GM08714 (cell line): ENCODE results near the gene PARP3.
A peak's percentile ranks its signal among the peaks of the same experiment; 100 is the strongest.
"Not testable (repeated sequence)": the region's sequence is repeated elsewhere in the genome, so short reads cannot be mapped to it uniquely, and the experiment has no call there.

Source experiments
- H3K4me3 ChIP-seq: fragments of 200-500 bp; sonication (Bioruptor generic); 2 replicates; pipeline ENCODE4 v1.5.1; 2014; ENCODE audit warnings: mild to moderate bottlenecking, low read length, inconsistent platforms
- ZNF274 ChIP-seq: IDR thresholded peaks from 2 replicates; pipeline ENCODE4 v1.6.1; 2012; ENCODE audit warnings: mild to moderate bottlenecking, low read depth, low read length

The PARP3 gene

GRCh38 chr3:51941798-51942602 lies at the start of gene PARP3, which contains the start of gene RRP9:
PARP3 (plus strand) TSS chr3:51942363; CDS start chr3:51943356, 993 bp downstream.
RRP9 (minus strand) TSS chr3:51941904; CDS start chr3:51941867, 37 bp downstream.
- peak within 1 kb of the TSS; percentile 73 for H3K4me3 ChIP-seq
- TF ChIP-seq ZNF274, result no peak

- no peak overlapping the region for H3K4me3 ChIP-seq
- no peak for TF ChIP-seq ZNF274
Measured at GRCh38 chr3:51894391-51894790, 47.8 kb upstream of the PARP3 start.

- TF ChIP-seq ZNF274, result no peak
- H3K4me3 ChIP-seq, result no peak overlapping the region
Measured at GRCh38 chr3:51894939-51895338, 47.2 kb upstream of the PARP3 start.

GRCh38 chr3:51896607-51897305 lies 45.4 kb upstream of the PARP3 start:
- H3K4me3 ChIP-seq, result no peak overlapping the region
- no peak for TF ChIP-seq ZNF274

GRCh38 chr3:51897391-51897790 lies 44.8 kb upstream of the PARP3 start:
- no peak overlapping the region for H3K4me3 ChIP-seq
- TF ChIP-seq ZNF274, result no peak

DNA sequence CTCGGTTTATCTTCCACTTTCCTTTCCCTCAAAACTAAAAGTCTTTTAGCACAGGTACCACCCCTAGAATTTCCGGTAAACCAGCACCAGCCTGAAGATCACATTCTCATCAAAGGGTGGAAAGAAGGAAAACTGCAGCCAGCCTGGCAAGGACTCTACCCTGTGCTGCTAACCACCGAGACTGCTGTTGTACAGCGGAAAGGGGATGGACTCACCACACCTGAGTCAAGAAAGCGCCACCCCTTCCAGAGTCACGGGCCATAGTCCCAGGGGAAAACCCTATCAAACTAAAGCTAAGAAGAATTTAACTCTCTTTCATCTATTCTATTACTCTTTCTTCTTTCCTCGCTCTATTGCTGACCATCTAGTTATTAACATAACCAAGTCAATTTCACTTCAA lies 42.1 kb upstream of the PARP3 start:
- not testable (repeated sequence) for H3K4me3 ChIP-seq

GRCh38 chr3:51902361-51902760 lies 39.8 kb upstream of the PARP3 start:
- H3K4me3 ChIP-seq, result not testable (repeated sequence)

DNA sequence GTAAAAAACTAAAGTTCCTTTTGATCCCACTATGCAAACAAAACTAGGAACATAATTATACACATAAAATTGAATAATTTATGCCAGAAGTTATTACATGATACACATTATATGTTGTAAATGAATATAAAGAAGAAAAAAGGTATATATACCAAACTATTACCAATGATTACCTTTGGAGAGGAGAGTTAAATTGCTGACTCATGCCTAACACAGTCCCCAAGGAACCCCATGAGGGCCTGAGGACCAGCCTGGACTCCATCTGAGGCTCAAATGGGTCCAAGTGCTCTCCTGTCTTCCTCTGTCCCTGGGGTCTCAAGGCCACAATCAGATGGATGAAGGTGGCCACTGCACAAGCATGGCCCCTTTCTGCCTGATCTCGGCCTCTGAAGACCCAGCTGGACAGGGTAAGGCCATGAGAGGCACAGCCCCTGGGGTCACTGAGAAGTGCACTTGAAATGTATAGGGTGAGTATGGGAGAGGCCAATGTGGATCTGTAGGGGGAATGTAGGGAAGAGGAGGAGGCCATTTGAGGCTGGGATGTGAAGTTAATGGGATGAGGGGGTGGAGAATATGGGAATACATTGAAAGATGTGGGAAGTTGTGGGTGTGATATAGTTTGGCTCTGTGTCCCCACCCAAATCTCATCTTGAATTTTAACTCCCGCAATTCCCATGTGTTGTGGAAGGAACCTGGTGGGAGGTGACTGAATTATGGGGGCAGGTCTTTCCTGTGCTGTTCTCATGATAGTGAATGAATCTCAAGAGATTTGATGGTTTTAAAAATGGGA lies 37.9 kb upstream of the PARP3 start:
- no peak for TF ChIP-seq ZNF274
- H3K4me3 ChIP-seq, result no peak overlapping the region

DNA sequence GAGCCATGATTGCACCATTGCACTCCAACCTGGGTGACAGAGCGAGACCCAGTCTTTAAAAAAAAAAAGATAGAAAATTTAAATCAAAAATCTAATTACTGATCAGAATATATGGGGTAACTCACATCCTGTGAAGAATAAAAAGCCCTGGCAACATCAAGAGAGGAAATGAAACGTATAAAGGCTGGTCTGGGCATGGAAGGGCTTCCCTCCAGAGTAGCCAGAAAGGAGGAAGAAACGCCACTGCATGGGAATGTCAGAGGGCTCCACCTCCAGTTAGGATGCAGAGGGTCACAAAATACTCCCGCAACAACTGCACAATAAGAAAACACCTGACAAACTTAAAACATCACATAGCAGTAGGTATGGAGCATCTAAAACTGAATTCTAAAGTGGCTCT lies 34.1 kb upstream of the PARP3 start:
- H3K4me3 ChIP-seq, result no peak overlapping the region
- TF ChIP-seq ZNF274, result no peak

DNA sequence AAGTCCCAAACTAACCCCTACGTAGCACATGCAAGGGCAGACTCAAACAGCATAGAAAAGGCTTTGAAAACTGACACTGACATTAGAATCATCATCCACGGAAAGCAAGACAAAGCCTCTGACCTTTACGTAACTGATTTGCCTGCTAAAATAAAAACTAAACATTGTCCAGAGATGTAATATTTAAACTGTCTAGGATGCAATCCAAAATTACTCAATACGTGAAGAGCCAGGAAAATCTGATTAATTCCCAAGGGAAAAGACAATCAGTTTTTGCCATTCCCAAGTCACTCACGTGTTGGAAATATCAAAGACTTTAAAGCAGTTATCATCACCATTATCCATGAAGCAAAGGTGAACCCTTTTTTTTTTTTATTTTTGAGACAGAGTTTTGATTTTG lies 25.7 kb upstream of the PARP3 start:
- no peak for TF ChIP-seq ZNF274
- no peak overlapping the region for H3K4me3 ChIP-seq

GRCh38 chr3:51921081-51921578 lies 21.0 kb upstream of the PARP3 start:
- TF ChIP-seq ZNF274, result no peak
- no peak overlapping the region for H3K4me3 ChIP-seq

- TF ChIP-seq ZNF274, result no peak
Measured at GRCh38 chr3:51927061-51927977, 14.8 kb upstream of the PARP3 start.

DNA sequence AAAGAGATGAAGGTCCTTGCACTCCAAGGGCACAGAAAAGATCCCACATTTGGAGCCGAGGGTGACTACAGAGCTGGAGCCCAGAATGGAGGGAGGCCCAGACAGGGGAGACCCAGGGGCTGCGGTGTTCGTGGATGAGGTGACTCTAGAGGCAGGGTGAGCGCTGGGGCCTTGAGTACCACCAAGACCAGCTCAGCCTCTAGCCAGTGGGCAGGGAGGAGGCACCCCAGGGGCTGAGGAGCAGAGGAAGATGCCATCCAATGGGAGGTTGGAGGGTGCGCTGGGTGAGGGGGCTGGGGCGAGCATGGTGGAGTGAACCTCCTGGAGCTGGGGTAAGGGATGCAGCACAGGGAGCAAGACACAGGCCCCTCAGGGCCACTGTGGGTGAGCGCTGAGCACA lies 13.7 kb upstream of the PARP3 start:
- H3K4me3 ChIP-seq, result no peak overlapping the region
- no peak for TF ChIP-seq ZNF274

More at GRCh38 chr3:51927061-51927977, 14.8 kb upstream of the PARP3 start:
- H3K4me3 ChIP-seq, result no peak overlapping the region

DNA sequence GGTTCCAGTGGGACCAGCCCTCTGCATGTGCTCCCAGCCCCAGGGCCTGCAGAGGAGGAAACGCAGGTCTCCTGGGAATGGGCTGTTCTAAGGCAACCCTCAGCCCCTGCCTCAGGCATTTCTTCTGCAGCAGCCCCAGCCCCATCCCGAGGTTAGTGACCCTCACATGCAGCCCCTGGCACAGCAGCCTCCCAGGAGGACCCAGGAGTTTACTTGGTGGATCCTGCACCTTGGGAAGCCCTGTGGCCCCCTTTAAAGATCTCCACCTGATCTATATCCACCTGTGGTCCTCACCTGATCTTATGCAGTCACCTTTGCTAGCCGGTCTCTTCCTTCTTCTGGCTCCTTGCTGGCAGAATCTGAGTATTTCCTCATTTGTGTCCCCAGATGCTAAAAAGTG lies 13.2 kb upstream of the PARP3 start:
- not testable (repeated sequence) for H3K4me3 ChIP-seq
